ENCODE results near the gene CELF4.

The CELF4 gene

GRCh38 chr18:37527395-37527794 is 38.2 kb downstream of the CELF4 start:
- no peak for ATAC-seq
- H3K9me3 Mint-ChIP-seq, result no peaks in the 10 kb centered on the region

GRCh38 chr18:37525262-37525585 is 40.4 kb downstream of the CELF4 start:
- no peaks in the 10 kb centered on the region for H3K9me3 Mint-ChIP-seq
- peaks cover 6% of the 10 kb centered on the region for H3K36me3 Mint-ChIP-seq
- ATAC-seq, result no peak
- H3K4me3 Mint-ChIP-seq, result no peak overlapping the region
- H3K4me1 Mint-ChIP-seq, result peaks cover 6% of the 10 kb centered on the region
- DNase-seq (ENCODE audit: low spot score in 2 of 2), result no peak
- H3K27ac Mint-ChIP-seq, result no peak overlapping the region

More at GRCh38 chr18:37527395-37527794, 38.2 kb downstream of the CELF4 start:
- Mint-ChIP-seq H3K36me3 (peaks cover 6% of the 10 kb centered on the region), H3K4me3 (no peak overlapping the region), H3K27ac (no peak overlapping the region), H3K4me1 (peaks cover 11% of the 10 kb centered on the region)
- DNase-seq (ENCODE audit: low spot score in 2 of 2), result no peak

GRCh38 chr18:37524498-37525261 is 40.9 kb downstream of the CELF4 start:
- DNase-seq (ENCODE audit: low spot score in 2 of 2) (no peak), ATAC-seq (no peak)
- Mint-ChIP-seq H3K9me3 (no peaks in the 10 kb centered on the region), H3K4me3 (no peak overlapping the region), H3K4me1 (peaks cover 6% of the 10 kb centered on the region), H3K27ac (no peak overlapping the region), H3K36me3 (peaks cover 6% of the 10 kb centered on the region)

GRCh38 chr18:37524139-37524497 is 41.5 kb downstream of the CELF4 start:
- H3K27ac Mint-ChIP-seq, result no peak overlapping the region
- peaks cover 6% of the 10 kb centered on the region for H3K4me1 Mint-ChIP-seq
- H3K36me3 Mint-ChIP-seq, result peaks cover 6% of the 10 kb centered on the region
- H3K4me3 Mint-ChIP-seq, result no peak overlapping the region
- no peaks in the 10 kb centered on the region for H3K9me3 Mint-ChIP-seq
- no peak for ATAC-seq
- no peak for DNase-seq (ENCODE audit: low spot score in 2 of 2)

GRCh38 chr18:37521510-37522465 is 43.8 kb downstream of the CELF4 start:
- Mint-ChIP-seq H3K4me1 (peaks cover 6% of the 10 kb centered on the region), H3K9me3 (no peaks in the 10 kb centered on the region), H3K4me3 (no peak overlapping the region), H3K27ac (no peak overlapping the region), H3K36me3 (peaks cover 6% of the 10 kb centered on the region)
- DNase-seq (ENCODE audit: low spot score in 2 of 2) (no peak), ATAC-seq (no peak)

GRCh38 chr18:37520508-37520907 is 45.1 kb downstream of the CELF4 start:
- Mint-ChIP-seq H3K9me3 (no peaks in the 10 kb centered on the region), H3K4me3 (no peak overlapping the region), H3K36me3 (peaks cover 6% of the 10 kb centered on the region), H3K27ac (no peak overlapping the region), H3K4me1 (peaks cover 6% of the 10 kb centered on the region)
- ATAC-seq, result no peak
- no peak for DNase-seq (ENCODE audit: low spot score in 2 of 2)

GRCh38 chr18:37519510-37520135 is 46.0 kb downstream of the CELF4 start:
- Mint-ChIP-seq H3K4me1 (no peaks in the 10 kb centered on the region), H3K27ac (no peak overlapping the region), H3K9me3 (no peaks in the 10 kb centered on the region), H3K36me3 (peaks cover under 1% of the 10 kb centered on the region), H3K4me3 (no peak overlapping the region)
- ATAC-seq (no peak), DNase-seq (ENCODE audit: low spot score in 2 of 2) (no peak)

GRCh38 chr18:37516361-37516853 is 49.2 kb downstream of the CELF4 start:
- DNase-seq (ENCODE audit: low spot score in 2 of 2) (no peak), ATAC-seq (no peak)
- Mint-ChIP-seq H3K27ac (no peak overlapping the region), H3K9me3 (peaks cover 9% of the 10 kb centered on the region), H3K4me3 (no peak overlapping the region), H3K36me3 (no peaks in the 10 kb centered on the region), H3K4me1 (no peaks in the 10 kb centered on the region)

GRCh38 chr18:37514953-37515352 is 50.6 kb downstream of the CELF4 start:
- no peaks in the 10 kb centered on the region for H3K4me1 Mint-ChIP-seq
- DNase-seq (ENCODE audit: low spot score in 2 of 2) (no peak), ATAC-seq (no peak)
- no peak overlapping the region for H3K27ac Mint-ChIP-seq
- peaks cover 9% of the 10 kb centered on the region for H3K9me3 Mint-ChIP-seq
- no peak overlapping the region for H3K4me3 Mint-ChIP-seq
- H3K36me3 Mint-ChIP-seq, result no peaks in the 10 kb centered on the region

- Mint-ChIP-seq H3K36me3 (no peaks in the 10 kb centered on the region), H3K4me3 (no peak overlapping the region)
- ATAC-seq, result no peak
These were observed 53.2 kb downstream of the CELF4 start for GRCh38 chr18:37512400-37512799.

GRCh38 chr18:37511721-37512298 is 53.8 kb downstream of the CELF4 start:
- no peak overlapping the region for H3K4me3 Mint-ChIP-seq
- ATAC-seq (no peak), DNase-seq (ENCODE audit: low spot score in 2 of 2) (no peak)
- no peaks in the 10 kb centered on the region for H3K36me3 Mint-ChIP-seq
- H3K27ac Mint-ChIP-seq, result no peak overlapping the region
- peaks cover 13% of the 10 kb centered on the region for H3K9me3 Mint-ChIP-seq
- no peaks in the 10 kb centered on the region for H3K4me1 Mint-ChIP-seq

More at GRCh38 chr18:37512400-37512799, 53.2 kb downstream of the CELF4 start:
- Mint-ChIP-seq H3K9me3 (peaks cover 13% of the 10 kb centered on the region), H3K27ac (no peak overlapping the region), H3K4me1 (no peaks in the 10 kb centered on the region)
- DNase-seq (ENCODE audit: low spot score in 2 of 2), result no peak

GRCh38 chr18:37509600-37509999 is 56.0 kb downstream of the CELF4 start:
- no peaks in the 10 kb centered on the region for H3K4me1 Mint-ChIP-seq
- no peaks in the 10 kb centered on the region for H3K36me3 Mint-ChIP-seq
- ATAC-seq (no peak), DNase-seq (ENCODE audit: low spot score in 2 of 2) (no peak)
- no peak overlapping the region for H3K4me3 Mint-ChIP-seq
- peaks cover 13% of the 10 kb centered on the region for H3K9me3 Mint-ChIP-seq
- H3K27ac Mint-ChIP-seq, result no peak overlapping the region

- Mint-ChIP-seq H3K4me3 (no peak overlapping the region), H3K4me1 (no peaks in the 10 kb centered on the region), H3K9me3 (peaks cover 13% of the 10 kb centered on the region), H3K36me3 (no peaks in the 10 kb centered on the region), H3K27ac (no peak overlapping the region)
- ATAC-seq (no peak), DNase-seq (ENCODE audit: low spot score in 2 of 2) (no peak)
These were observed 57.4 kb downstream of the CELF4 start for GRCh38 chr18:37508207-37508606.

- Mint-ChIP-seq H3K36me3 (no peaks in the 10 kb centered on the region), H3K9me3 (peaks cover 8% of the 10 kb centered on the region), H3K4me1 (no peaks in the 10 kb centered on the region), H3K27ac (no peak overlapping the region), H3K4me3 (no peak overlapping the region)
- no peak for DNase-seq (ENCODE audit: low spot score in 2 of 2)
- ATAC-seq, result no peak
These were observed 58.4 kb downstream of the CELF4 start for GRCh38 chr18:37507239-37507638.

- peaks cover 4% of the 10 kb centered on the region for H3K9me3 Mint-ChIP-seq
- no peaks in the 10 kb centered on the region for H3K36me3 Mint-ChIP-seq
- H3K4me1 Mint-ChIP-seq, result no peaks in the 10 kb centered on the region
- no peak overlapping the region for H3K4me3 Mint-ChIP-seq
- no peak for ATAC-seq
- no peak overlapping the region for H3K27ac Mint-ChIP-seq
- no peak for DNase-seq (ENCODE audit: low spot score in 2 of 2)
These were observed 59.6 kb downstream of the CELF4 start for GRCh38 chr18:37506001-37506400.
